ENCODE data around the gene NTN5.
A peak's percentile ranks its signal among the peaks of the same experiment; 100 is the strongest.

The NTN5 gene

DNA sequence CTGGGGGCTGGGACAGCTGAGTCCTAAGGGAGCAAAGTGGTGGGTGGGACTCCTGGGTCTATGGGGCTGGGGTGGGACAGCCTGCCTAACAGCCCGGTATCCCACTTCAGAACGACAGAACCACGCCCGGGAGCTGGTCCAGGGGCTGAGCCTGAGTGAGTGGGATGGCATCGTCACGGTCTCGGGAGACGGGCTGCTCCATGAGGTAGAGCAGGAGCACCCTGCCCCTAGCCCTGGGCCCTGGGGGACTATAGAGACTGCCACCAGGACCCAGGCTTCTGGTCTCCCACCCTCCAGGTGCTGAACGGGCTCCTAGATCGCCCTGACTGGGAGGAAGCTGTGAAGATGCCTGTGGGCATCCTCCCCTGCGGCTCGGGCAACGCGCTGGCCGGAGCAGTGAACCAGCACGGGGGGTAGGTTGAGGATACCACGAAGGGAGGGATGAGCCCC is 44.9 kb downstream of the NTN5 start:
- DNase-seq: no peak

- DNase-seq: no peak
Measured at GRCh38 chr19:48627201-48627864, 45.5 kb downstream of the NTN5 start.

DNA sequence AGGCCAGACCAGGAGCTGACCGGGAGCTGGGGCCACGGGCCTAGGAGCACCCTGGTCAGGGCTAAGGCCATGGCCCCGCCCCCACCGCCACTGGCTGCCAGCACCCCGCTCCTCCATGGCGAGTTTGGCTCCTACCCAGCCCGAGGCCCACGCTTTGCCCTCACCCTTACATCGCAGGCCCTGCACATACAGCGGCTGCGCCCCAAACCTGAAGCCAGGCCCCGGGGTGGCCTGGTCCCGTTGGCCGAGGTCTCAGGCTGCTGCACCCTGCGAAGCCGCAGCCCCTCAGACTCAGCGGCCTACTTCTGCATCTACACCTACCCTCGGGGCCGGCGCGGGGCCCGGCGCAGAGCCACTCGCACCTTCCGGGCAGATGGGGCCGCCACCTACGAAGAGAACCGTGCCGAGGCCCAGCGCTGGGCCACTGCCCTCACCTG is 46.9 kb downstream of the NTN5 start:
- DNase-seq: no peak

DNA sequence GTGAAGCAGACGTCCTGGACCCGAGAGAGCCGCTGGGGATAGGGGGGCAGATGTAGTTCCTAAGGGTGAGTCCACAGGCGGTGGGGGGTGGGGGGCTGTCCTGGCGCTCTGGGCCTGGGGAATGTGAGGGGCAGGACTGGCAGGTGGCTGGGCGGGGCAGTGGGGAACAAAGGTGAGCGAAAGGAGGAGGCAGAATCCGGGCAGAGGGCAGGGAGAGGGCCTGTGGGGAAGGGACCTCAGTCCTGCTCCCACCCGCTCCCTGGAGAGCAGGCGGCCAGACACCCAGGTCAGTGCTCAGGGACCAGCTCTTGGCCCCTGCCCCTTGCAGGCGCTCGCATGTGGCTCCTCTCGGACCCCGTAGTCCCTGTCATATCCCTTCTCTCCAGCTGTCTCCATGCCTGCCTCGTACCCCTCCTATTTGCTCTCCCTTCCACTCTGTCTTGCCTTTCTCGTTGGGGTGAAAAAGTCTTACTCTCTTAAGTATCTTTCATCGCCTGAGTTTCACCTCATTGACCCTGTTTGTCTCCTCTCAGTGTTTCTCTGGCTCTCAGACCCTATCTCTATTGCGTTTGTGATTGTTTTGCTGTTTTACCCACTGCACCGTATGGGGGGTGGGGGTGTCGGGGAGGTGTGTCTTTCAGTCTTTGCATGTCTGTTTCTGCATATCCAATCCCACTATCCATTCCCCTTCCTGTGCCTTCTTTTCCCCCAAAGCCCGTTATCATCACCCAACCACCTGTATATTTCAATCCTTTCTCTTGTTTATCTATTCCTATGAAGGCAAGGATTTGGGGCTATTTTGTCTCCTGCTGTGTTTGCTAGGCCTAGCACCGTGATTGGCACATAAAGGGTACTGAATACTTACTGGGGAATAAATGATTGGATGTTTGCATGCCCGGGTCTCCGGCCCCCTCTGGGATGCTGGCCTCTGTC is 47.8 kb downstream of the NTN5 start:
- no peak for DNase-seq

DNA sequence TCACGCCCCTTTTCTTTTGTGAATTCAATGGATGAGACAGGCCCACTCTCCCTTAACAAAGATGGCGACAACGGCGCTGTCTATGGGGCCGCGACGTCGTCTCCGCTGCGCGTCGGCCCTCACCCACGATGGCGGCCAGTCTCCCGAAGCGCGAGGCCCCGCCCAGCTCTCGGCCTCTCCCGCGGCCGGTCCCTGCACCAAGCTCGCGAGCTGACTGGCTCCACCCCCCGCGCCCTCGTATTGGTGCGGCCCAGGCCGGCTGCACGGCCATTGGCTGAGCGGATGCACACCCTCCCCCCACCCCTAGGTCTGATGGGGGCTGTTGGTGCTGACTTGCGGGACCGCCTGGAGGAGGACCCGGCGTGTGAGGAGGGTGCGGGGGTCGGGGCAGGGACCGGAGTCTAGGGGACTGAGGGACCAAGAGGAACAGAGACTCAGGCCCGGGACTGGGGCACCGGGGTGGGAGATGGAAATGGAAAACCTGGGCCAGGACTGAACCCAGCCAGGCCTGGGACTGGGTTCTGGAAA is 48.7 kb downstream of the NTN5 start:
- DNase-seq: peak; percentile 73

GRCh38 chr19:48623556-48624066 is 49.2 kb downstream of the NTN5 start:
- DNase-seq: no peak

- DNase-seq: no peak
Measured at GRCh38 chr19:48619692-48620585, 52.9 kb downstream of the NTN5 start.

DNA sequence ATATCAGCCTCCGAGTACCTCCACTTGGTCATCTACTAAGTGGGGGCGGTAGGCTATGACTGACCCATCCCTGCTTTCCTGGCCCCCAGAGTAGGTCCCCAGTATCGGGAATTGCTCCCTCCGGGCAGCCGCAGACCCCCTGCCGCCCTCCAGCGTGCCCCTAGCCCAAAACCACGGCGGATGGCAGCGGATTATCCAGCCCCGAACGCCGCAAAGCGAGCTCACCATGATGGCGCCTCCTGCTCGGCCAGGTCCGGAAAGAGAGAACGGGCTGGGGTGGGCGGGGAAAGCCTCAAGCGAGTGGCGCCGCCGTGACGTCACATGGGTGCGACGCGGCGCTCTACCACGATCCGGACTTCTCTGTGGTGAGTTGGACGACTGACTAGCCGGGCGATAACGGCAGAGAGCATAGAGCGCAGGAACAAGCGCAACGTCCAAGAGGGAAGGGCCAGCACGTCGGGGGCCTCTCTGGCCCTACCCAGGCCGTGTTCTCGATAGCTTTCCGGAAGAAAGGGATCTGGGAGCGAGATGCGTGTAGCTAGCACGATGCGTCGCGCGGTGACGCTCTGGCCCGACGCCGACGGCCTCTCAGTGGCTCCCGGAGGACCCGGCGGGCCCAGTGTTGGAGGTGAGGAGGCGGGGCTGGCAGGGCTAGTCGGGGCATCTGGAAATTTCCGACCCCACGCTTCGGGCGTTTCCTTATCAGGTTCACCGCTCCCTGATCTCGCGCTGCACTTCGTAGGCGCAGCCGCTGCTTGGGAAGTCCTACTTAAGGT is 53.7 kb downstream of the NTN5 start, which contains the start of the genes RPL18 and SPHK2:
Gene RPL18 (minus strand): TSS at position 263 of the 776 bp plus-strand sequence. CDS start 35 bp downstream, at position 228.
Gene SPHK2 (plus strand): TSS at position 591 of the 776 bp plus-strand sequence. CDS start 1,009 bp downstream, outside the sequence.
- DNase-seq: peak; percentile 93

DNA sequence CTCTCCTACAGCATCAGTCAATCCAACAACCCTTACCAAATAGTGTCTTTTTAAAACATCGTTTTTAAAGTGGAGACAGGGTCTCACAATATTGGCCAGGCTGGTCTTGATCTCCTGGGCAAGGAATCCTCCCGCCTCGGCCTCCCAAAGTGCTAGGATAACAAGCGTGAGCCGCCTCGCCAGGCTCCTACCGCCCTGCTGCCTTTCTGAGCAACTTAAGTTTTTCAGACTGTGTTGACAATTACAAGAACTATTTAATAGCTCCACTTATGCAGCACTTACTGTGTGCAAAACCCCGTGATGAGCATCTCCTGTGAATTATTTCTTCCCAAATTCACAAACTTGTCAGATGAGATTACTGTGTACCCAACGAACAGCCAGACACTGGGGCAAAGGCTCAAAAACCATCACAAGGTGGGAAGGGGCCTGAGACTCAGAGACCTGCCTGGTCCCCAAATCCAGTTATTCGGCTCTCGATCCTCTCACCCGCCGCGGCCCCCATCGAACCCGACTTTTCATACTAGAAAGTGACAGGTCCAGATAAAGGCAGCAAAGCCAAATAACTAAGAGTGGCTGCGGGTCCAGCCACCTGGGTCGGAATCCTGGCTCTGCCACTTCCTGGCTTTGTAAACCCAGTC is 54.4 kb downstream of the NTN5 start:
- no peak for DNase-seq

DNA sequence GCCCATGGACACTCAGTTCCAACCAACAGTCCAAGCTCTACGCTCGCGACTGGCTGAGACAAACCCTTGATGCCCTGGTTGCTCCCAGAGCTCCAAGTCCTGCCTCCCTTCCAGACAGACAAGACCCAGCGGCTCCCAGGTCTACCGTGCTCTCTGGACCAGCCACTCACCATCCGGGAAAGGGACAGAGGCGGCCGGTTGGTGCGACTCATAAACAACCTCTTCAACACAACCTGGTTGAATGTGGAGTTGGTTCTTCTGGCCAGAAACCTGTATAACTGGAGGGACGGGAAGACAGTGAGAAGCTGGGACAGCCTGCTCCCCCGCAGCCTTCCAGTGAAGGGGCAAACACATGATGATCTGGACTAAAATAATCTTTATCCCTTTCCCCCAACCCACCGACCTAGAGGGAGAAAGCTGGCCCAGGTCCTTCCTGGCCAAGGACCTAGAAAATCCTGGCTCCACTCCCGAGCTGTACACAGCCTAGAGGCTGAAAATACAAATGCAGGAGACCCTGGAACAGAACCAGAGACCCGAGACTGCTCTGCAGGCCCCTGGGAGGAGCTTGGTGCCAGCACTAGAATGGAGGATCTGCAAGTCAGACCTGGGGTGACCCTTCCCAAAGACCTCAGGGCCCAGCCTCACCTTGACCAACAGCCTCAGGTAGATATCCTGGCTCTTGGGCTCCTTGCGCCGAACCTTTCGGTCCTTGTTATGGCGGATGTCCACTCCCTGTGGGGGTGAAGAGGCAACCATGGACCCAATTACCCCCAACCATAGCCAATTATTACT is 55.5 kb downstream of the NTN5 start:
- DNase-seq: no peak

GRCh38 chr19:48616491-48617056 is 56.2 kb downstream of the NTN5 start:
- DNase-seq: no peak

- DNase-seq: no peak
Measured at GRCh38 chr19:48616041-48616436, 56.8 kb downstream of the NTN5 start.

DNA sequence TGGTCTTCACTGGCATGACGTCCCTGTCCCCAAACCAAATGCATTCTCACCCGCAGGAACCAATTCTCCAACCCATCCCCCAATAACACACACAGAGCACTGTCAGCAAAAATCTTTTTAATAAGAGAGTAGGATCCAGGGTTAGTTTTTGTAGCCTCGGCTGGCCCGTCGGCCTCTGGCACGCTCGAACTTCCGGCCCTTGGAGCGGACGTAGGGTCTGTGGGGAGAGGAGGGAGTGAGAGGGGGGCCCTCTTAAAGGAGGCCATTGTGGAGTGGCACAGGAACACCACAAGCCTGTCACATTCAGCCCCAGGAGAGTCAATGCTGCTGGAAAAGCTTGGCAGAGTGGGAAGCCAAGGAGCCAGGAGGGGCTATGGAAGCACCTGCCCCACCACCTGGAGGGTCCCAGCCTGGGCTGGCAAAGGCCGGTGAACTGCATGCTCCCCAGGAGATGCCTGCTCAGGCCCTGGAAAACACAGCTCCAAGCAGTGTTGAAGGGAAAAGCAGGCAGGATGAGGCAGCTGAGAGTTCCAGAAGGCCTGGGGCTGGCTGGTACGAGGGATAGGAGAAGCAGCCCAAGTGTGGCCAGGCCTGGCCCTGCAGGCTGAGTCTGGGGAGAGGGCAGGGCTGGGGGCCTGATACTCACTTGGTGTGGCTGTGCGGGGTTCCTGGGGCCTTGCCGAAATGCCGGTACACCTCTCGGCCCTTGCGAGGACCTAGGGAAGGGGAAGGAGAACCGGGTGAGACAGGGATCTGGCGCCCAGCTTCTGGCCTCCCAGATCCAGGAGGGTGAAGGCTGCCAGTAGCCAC is 57.4 kb downstream of the NTN5 start:
- DNase-seq: no peak

GRCh38 chr19:48614436-48615230 is 58.2 kb downstream of the NTN5 start, which contains the start of gene FAM83E:
FAM83E (minus strand) TSS chr19:48615076; CDS start chr19:48613372, 1,704 bp downstream.
- DNase-seq: no peak

DNA sequence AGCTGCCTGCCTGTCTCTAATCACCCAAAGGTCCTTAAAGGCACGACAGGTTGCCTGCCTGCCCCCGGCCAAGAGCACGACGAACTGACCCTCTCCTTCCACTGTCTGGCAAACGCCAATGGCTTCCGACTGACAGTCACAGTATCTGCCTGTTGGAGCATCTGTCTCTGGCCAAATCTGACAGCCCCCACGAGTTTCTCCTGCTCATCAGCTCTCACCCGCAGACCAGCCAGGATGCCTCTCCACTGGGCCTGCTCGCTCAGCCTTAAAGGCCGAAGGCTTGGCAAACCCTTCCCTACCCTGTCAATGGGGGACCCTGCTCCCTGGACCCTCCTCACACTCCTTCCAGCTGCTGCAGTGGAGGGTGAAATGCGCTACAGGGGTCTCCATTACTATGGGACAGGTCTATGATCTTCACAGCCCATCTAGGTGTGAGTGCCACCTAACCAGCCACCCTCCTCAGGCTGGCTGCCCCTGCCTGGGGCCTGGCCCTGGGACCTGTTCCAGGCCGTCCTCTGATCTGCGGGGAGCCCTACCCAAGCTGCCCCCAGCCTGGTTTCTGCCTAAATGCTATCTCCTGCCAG is 58.9 kb downstream of the NTN5 start:
- DNase-seq: no peak

- DNase-seq: no peak
Measured at GRCh38 chr19:48613024-48613851, 59.6 kb downstream of the NTN5 start.

Measured in NCI-H1417 treated with DMSO at 0.1 percent for 48 hours (cell line).